Memory B cell (primary cell): ENCODE results near the gene NDUFB5.

Experiments
- ATAC-seq: fragments of 150-1000 bp; cut with Tn5 transposase; 2 replicates; pipeline ENCODE4 v1.10.0; 2021; ENCODE audit warnings: low read depth, mild to moderate bottlenecking, moderate library complexity
- DNase-seq, 2 donors: peaks; one replicate each; pipeline ENCODE4 v3.0.0; 2022; ENCODE audit warnings: low spot score in 2 of 2
- H3K27ac Mint-ChIP-seq: one replicate; pipeline ENCODE4 v1.8.0; 2022; ENCODE audit warnings: mild to moderate bottlenecking, moderate library complexity, mixed read lengths
- H3K27me3 Mint-ChIP-seq: one replicate; pipeline ENCODE4 v1.8.0; 2022; ENCODE audit warnings: mixed read lengths
- H3K36me3 Mint-ChIP-seq: one replicate; pipeline ENCODE4 v1.8.0; 2022; ENCODE audit warnings: mild to moderate bottlenecking, mixed read lengths
- H3K4me1 Mint-ChIP-seq: one replicate; pipeline ENCODE4 v1.8.0; 2022; ENCODE audit warnings: mixed read lengths
- H3K4me3 Mint-ChIP-seq: one replicate; pipeline ENCODE4 v1.8.0; 2022; ENCODE audit warnings: mild to moderate bottlenecking, moderate library complexity, mixed read lengths
- H3K9me3 Mint-ChIP-seq: one replicate; pipeline ENCODE4 v1.8.0; 2022; ENCODE audit warnings: mixed read lengths

Gene NDUFB5

GRCh38 chr3:179673523-179673922, 68.9 kb downstream of the NDUFB5 start:
- Mint-ChIP-seq H3K27me3 (no peaks in the 10 kb centered on the region), H3K9me3 (no peaks in the 10 kb centered on the region), H3K4me1 (peaks cover 7% of the 10 kb centered on the region), H3K27ac (no peak overlapping the region), H3K36me3 (peaks cover 6% of the 10 kb centered on the region), H3K4me3 (no peak overlapping the region)
- ATAC-seq (no peak), DNase-seq (no peak)

- H3K27ac Mint-ChIP-seq: no peak overlapping the region
- DNase-seq (no peak), ATAC-seq (no peak)
- no peaks in the 10 kb centered on the region for H3K27me3 Mint-ChIP-seq
- no peak overlapping the region for H3K4me3 Mint-ChIP-seq
- H3K36me3 Mint-ChIP-seq: peaks cover 2% of the 10 kb centered on the region
- H3K9me3 Mint-ChIP-seq: no peaks in the 10 kb centered on the region
- H3K4me1 Mint-ChIP-seq: peaks cover 2% of the 10 kb centered on the region
These were observed 71.5 kb downstream of the NDUFB5 start for GRCh38 chr3:179676081-179676480.
